ENCODE results near the gene MRGPRX1. TPM values are rescaled to one million over a fixed set of nuclear protein-coding genes. Genes with fewer than 3 reads are reported as not detected.

The MRGPRX1 gene
- total RNA-seq = not detected

DNA sequence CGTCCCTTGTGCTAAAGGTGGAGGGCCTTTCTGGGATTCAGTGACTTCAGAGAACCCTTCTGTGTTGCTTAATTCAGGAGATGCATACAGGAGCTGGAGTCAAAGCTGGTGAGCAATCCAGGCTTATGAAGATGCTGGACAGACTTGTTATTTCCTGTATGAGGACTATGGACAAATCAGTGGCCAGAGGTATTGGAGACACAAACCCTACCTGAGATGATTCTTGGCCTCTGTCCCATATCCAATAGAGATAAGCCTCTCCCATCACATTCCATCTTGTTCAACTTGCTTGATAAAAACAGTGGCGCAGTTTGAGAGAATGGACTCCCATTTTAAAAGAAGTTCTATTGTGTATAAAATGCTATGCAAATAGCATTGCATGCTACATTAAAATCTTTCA is at the start of gene MRGPRX1:
TSS of gene MRGPRX1 (minus strand) at position 101 of the 400 bp plus-strand sequence. CDS start 4,630 bp downstream, outside the sequence.
- no peak within 1 kb of the TSS for H3K4me3 ChIP-seq
- no peak for TF ChIP-seq CTCF (IDR thresholded peaks at IDR 0.05)
- intact Hi-C loops (cut with DNase I) = no loop called here

GRCh38 chr11:18987454-18988231 is 48.4 kb upstream of the MRGPRX1 start:
- Histone ChIP-seq H3K9me3 (no peaks in the 10 kb centered on the region), H3K4me3 (no peak overlapping the region), H3K36me3 (no peaks in the 10 kb centered on the region), H3K27me3 (no peaks in the 10 kb centered on the region), H3K27ac (no peak overlapping the region), H3K4me1 (no peaks in the 10 kb centered on the region)
- no peak for DNase-seq (ENCODE audit: low spot score in 2 of 2)
- TF ChIP-seq CTCF (IDR thresholded peaks at IDR 0.05) = no peak
- intact Hi-C loops (cut with DNase I) = no loop called here

More for the DNA sequence above, at the start of gene MRGPRX1:
- Histone ChIP-seq H3K36me3 (no peaks in the 10 kb centered on the region), H3K9me3 (no peaks in the 10 kb centered on the region), H3K27me3 (no peaks in the 10 kb centered on the region), H3K4me1 (no peaks in the 10 kb centered on the region), H3K27ac (no peak within 1 kb of the TSS)
- DNase-seq (ENCODE audit: low spot score in 2 of 2) = no peak

- Histone ChIP-seq H3K4me3 (no peak overlapping the region), H3K4me1 (no peaks in the 10 kb centered on the region), H3K9me3 (no peaks in the 10 kb centered on the region), H3K27me3 (no peaks in the 10 kb centered on the region), H3K27ac (no peak overlapping the region), H3K36me3 (no peaks in the 10 kb centered on the region)
- no peak for TF ChIP-seq CTCF (IDR thresholded peaks at IDR 0.05)
- intact Hi-C loops (cut with DNase I) = no loop called here
- DNase-seq (ENCODE audit: low spot score in 2 of 2) = no peak
These were observed 47.5 kb upstream of the MRGPRX1 start for GRCh38 chr11:18986744-18987143.

DNA sequence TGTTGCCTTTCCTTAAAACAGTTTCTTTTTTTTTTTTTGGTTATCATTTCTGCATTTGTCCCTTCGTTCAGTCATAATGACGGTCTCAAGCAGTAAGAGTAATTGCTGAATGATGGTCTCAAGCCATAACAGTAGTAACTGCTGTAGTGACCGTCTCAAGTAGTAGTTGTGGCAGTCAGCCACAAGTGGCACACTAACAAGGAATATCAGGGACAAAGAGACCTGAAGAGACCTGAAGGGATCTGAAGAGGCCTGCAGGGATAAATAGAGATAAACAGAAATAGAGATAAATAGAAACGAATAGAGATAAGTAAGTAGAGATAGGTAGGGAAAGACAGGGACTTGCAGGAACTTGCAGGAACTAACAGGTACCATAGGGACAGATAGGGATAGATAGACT is 42.7 kb upstream of the MRGPRX1 start:
- no peak for DNase-seq (ENCODE audit: low spot score in 2 of 2)
- TF ChIP-seq CTCF (IDR thresholded peaks at IDR 0.05) = no peak
- intact Hi-C loops (cut with DNase I) = no loop called here

GRCh38 chr11:18974192-18974591 is 35.0 kb upstream of the MRGPRX1 start:
- H3K27me3 ChIP-seq = no peaks in the 10 kb centered on the region
- H3K4me1 ChIP-seq = no peaks in the 10 kb centered on the region
- no peaks in the 10 kb centered on the region for H3K9me3 ChIP-seq
- no peak overlapping the region for H3K27ac ChIP-seq
- no peak overlapping the region for H3K4me3 ChIP-seq
- no peak for TF ChIP-seq CTCF (IDR thresholded peaks at IDR 0.05)
- no peak for DNase-seq (ENCODE audit: low spot score in 2 of 2)
- no peaks in the 10 kb centered on the region for H3K36me3 ChIP-seq
- intact Hi-C loops (cut with DNase I) = no loop called here

More for the DNA sequence above, 42.7 kb upstream of the MRGPRX1 start:
- Histone ChIP-seq H3K9me3 (no peaks in the 10 kb centered on the region), H3K27me3 (no peaks in the 10 kb centered on the region), H3K4me3 (no peak overlapping the region), H3K4me1 (no peaks in the 10 kb centered on the region), H3K27ac (no peak overlapping the region), H3K36me3 (no peaks in the 10 kb centered on the region)

Measured in ascending aorta (tissue), 2 donors.